GM12874 (cell line): ENCODE results near the gene AQR.

ENCODE experiments used
- TF ChIP-seq, protein P1 (sequence below): IDR thresholded peaks from 2 replicates; pipeline ENCODE4 v1.5.1; 2011; ENCODE audit warnings: low read depth, mild to moderate bottlenecking, control low read depth, low read length, moderate library complexity; ENCODE audit not compliant: insufficient read depth

The AQR gene

DNA sequence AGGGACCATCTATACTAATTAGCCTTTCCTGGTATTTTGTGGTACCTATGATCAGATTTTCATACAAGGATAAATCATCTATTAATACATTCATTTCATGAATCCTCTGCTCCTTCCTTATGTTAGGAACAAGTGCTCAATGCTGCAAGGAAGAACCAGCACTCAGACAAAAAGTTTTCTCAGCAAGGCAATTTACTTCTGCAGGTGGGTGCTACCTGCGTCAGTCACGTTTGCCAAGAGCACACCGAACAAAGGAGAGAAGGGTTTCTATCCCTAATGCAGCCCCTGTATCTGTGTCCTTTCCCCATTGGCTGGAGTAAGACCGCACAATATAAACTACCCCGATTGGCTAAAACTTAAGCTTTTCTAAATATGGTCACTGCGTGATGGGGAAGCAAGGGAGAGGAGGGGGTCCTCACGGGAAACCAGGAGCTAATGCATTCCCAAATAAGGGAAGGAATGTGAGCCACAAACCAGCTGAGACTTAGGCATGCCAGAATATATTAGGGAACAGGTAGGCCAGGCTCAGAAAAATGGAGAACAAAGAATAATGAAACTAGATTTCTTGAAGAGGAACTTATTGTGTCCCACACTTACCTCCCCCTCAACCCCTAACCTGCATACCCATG, 76.5 kb downstream of the AQR start:
- TF ChIP-seq, protein P1, sequence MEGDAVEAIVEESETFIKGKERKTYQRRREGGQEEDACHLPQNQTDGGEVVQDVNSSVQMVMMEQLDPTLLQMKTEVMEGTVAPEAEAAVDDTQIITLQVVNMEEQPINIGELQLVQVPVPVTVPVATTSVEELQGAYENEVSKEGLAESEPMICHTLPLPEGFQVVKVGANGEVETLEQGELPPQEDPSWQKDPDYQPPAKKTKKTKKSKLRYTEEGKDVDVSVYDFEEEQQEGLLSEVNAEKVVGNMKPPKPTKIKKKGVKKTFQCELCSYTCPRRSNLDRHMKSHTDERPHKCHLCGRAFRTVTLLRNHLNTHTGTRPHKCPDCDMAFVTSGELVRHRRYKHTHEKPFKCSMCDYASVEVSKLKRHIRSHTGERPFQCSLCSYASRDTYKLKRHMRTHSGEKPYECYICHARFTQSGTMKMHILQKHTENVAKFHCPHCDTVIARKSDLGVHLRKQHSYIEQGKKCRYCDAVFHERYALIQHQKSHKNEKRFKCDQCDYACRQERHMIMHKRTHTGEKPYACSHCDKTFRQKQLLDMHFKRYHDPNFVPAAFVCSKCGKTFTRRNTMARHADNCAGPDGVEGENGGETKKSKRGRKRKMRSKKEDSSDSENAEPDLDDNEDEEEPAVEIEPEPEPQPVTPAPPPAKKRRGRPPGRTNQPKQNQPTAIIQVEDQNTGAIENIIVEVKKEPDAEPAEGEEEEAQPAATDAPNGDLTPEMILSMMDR = no peak

DNA sequence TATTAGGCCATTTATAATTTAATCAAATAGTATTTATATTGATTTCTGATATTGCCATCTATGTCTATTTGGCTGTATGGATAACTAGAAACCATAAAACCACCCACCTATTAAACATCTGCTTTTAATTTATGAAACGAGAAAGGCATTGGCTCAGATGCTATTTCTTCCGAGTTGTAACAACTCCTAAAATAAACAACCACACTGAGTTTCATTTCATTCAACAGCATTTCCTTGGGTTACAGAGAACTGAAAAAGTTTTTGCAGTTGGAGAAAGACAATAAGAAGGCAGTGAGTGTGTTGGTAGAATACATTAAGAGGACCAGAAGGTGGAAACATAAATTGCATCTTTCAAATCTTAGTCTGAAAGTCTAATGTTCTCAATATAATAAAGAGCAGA, 79.1 kb downstream of the AQR start:
- TF ChIP-seq, protein P1 = no peak

DNA sequence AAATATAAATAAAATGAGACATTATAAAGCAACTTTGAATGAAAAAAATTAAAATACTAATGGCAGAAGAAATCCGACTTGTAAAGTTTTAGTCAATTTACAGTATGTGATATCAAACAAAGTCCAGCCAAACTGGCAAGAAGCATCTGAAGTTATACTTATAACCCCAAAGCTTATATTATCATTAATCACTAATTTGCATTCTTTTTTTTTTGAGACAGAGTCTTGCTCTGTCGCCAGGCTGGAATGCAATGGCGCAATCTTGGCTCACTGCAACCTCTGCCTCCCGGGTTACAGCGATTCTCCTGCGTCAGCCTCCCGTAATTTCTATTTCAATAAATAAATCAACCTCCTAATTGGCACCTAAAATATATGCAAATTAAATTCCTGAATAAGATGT, 80.1 kb downstream of the AQR start:
- TF ChIP-seq, protein P1 = no peak

DNA sequence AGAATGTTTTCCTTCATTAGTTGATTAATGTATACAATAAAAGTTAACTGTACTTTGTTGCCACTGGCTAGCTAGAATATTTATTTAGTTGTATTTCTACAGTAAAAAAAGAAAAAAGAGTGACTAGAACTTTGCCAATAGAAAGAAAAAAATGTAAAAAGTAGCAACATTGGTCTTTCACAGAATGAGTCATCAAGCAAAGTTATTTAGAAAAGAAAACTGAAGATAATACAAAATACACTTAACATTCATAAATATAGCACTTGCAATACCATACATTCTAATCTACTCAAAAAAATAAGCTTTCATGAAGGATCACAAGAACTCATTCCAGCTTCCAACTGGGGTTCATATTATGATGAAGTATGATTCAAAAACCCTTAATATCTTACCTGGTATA, 83.4 kb downstream of the AQR start:
- TF ChIP-seq, protein P1 = no peak

DNA sequence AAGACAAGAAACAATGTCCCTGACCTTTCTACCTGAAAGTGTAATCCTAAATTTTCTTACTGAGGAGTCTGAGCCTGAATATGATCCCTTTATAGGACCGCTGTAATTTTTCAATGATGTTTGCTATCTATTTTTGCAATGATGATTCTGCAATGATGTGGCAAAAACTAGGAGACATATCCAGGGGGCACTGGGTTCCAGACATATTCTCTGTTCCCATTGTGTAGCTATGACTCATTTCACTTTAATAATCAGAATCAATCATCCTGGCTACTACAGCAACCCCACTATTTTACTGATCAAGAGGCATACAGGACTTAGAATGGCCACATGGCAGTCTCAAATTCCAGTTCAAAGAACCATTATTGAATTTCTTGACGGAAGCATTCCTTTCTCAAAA, 85.9 kb downstream of the AQR start:
- TF ChIP-seq, protein P1 = no peak

DNA sequence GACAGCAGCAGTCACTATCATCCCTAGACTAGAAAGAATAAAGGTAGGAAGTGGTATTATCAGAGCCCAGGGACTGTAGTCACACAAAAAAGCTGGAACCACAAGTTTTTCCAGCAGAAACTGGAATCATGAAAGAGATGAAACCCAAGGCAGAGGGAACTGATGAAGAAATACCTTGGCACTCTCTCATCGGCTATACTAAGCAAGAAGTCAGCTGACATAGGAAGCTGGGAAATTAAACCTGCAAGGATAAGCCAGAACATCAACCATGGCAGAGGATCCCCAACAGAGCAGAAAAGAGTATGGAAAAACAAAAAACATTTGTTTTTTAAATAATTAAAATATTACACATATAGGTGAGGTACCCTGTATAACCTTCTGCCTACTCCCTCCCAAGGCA, 86.5 kb downstream of the AQR start:
- TF ChIP-seq, protein P1 = no peak

DNA sequence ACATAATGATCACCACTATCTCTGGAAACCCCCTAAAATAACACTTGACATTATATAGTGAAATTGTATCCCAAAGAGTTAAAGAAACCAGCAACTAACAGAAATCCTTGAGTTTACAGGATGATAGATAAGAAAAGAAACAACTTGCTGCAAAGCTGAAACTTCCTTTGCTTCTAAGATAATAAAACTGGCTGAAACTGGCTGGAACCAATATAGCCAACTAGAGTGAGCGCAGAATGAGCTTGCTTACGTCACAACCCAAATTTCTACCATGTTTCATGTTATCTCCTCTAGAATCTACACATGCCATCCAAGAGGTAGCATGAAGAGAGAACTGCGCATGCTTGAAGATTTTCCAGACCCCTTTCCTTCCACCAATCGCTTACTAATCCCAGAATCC, 90.4 kb downstream of the AQR start:
- TF ChIP-seq, protein P1 = no peak

DNA sequence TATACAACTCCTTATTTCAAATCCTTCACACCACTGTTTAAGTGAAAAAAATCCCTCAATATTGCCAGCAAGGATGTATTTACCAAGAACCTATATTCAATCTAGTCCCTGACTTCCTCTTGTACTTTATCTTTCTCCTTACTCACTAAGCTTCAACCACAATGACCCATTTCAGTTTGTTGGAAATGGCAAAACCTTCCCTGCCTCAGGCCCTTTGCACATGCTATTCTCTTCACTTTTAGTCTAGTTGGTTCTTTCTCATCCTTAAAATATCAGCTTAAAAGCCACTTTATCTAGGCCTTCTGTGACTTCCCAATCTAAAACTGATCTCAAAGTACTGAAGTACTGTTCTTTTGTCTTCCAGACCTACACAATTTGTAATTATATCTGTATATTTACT, 92.9 kb downstream of the AQR start:
- TF ChIP-seq, protein P1 = no peak
